ENCODE results near the gene WNT3.

DNA sequence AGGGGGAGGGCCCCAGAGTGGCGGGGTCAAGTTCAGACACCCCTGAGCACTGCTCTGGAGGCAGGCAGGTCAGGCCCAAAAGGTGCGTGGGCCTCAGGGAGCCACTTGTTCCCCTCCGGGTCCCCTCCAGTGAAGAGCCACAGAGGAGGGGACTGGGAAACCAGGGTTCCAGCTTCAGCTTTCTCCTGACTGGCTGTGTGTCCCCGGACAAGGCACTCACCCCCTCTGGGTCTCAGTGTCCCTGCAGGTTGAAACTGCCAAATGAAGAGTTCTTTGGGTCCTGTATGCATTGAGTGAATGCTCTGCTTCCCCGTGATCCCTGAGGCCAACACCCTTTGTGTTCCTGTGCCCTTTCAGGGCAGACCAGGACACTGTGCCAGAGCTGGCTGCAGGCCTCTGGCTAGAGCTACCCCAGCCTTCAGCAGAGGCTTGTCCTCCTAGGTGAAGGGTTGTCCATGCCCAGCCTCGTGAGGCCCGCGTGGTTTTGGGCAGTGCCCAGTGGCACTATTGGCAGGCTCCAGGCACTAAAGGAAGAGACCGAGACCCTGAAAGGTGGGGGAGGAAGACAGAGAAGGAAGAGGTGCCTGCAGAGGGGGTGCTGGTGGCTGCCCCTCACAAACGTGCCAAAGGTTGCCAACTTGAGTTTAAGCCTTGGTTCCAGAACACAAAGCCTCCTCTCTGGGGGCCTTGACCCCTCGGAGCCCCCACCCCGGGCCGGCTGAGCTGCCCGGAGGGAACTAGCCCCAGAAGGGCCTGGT, 13.3 kb upstream of the WNT3 start:
- TF ChIP-seq ZNF274 (IDR thresholded peaks at IDR 0.05; ENCODE audit: low read depth, low read length) (no peak), SUZ12 (IDR thresholded peaks at IDR 0.05; ENCODE audit: extremely low read depth, insufficient read depth, insufficient read length) (no peak), YY1 (IDR thresholded peaks at IDR 0.05; ENCODE audit: insufficient read depth, insufficient read length) (no peak)
